Measurements from ENCODE around the gene ADRM1.

The ADRM1 gene

DNA sequence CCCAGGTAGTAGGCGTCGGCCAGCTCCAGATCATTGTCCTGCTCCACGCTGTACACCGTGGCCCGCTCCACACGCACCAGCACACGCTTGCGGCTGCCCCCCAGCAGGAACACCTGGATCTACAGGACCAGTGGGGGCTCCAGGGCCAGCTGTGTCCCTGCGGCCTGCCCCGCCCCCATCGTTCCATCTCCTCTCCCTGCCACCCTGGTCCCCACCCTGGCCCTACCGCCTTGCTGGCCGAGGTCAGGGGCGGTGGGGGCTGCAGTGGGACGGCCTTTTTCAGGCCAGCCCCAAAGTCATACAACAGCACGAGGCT is 9.8 kb downstream of the ADRM1 start:
- DNase-seq, result no peak

DNA sequence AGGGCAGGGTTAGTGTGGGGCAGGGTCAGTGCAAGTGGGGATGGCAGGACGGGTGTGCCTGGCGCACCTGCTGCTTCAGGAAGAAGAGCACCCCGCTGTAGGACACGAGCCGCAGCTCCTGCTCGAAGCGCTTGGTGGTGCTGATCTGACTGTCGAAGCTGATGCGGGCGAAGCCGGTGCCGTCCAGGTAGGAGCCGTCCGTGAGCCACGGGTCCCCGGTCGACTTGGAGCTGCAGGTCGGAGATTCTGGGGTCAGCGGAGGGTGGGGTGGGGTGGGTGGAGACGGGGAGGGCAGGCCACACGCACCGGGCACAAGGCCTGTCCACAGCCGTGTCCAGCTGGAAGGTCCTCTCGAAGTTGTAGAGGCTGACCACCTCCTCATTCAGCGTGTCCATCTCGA is 10.2 kb downstream of the ADRM1 start:
- DNase-seq, result no peak

DNA sequence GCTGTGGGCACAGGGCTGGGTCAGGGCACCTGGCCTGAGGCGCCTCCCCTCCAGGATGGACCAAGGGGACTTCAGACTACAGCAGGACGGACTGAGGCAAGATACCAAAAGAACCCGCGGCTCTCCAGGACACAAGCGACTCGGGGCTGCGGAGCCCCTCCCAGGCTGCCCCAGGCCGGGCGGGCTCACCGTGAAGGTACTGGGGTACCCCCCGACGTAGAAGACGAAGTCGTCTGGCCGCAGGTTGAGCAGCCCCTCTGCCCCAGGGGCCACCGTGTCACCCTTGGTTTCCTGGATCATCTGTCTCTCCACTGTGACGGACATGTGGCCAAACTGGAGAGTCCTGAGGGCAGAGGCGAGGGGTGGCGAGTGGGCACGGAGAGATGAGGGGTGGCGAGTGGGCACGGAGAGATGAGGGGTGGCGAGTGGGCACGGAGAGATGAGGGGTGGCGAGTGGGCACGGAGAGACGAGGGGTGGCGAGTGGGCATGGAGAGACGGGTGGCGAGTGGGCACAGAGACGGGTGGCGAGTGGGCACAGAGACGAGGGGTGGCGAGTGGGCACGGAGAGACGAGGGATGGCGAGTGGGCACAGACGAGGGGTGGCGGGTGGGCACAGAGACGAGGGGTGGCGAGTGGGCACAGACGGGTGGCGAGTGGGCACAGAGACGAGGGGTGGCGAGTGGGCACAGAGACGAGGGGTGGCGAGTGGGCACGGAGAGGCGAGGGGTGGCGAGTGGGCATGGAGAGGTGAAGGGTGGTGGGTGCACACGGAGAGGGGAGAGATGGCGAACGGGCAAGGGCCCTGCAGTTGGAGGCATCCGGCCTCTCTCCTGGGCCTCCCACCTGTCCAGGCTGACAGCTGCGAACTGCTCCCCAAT is 10.9 kb downstream of the ADRM1 start:
- DNase-seq, result no peak

DNA sequence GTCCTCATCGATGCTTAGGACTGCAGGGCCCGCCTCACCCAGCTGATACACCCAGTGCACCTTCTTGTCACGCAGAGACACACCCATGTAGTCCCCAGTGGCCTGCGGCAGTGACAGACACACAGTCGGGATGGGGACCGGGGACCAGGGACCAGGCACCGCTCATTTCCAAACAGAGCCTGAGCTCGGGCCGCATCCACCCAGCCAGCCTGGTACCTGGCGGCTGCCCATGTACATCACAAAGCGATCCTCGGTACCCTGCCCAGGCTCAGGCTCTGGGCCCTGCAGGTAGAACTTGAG is 11.5 kb downstream of the ADRM1 start:
- no peak for DNase-seq

DNA sequence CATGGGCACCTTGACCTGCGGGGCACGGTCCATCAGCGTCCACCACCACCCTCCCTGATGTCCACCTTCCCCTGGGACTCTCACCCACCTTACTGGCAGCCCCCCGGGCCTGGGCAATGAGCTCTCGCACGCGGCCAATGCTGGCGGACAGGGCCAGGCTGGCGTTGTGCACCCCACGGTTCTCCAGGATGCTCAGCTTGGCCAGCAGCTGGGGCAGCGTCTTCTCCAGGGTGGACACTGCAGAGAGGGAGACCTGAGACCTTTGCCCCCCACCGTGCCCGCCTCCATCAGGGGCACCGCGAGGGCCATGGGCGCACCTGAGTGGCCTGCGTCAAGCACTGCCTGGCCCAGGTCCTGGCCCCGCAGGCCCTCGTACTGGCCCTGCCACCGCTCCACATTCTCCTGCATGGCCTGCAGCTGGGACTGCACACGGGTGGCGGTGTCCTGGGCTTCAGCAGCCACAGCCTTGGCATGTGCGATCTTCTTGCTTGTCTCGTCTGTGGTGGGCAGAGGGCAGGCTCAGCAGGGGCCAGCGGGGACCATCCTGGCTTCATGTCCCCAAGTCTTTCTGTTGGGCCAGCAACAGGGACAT is 12.0 kb downstream of the ADRM1 start:
- no peak for DNase-seq

DNA sequence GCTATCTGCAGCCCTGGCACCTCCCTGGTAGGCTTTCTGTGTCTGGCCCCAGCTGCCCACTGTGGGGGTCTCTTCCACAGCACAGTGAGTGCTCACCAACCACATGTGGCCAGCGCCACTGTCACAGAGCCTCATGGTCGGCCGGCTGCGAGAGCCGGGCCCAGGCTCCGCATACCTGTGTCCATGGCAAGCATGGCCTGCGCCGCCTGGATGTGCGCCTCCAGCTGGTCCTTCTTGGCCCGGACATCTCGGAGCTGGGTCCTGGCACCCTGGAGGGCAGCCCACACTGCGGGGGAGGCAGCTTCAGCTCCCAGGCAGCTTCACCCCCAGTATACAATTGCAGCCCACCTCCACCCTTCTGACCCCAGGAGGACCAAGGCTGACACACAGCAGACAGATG is 13.0 kb downstream of the ADRM1 start:
- no peak for DNase-seq

DNA sequence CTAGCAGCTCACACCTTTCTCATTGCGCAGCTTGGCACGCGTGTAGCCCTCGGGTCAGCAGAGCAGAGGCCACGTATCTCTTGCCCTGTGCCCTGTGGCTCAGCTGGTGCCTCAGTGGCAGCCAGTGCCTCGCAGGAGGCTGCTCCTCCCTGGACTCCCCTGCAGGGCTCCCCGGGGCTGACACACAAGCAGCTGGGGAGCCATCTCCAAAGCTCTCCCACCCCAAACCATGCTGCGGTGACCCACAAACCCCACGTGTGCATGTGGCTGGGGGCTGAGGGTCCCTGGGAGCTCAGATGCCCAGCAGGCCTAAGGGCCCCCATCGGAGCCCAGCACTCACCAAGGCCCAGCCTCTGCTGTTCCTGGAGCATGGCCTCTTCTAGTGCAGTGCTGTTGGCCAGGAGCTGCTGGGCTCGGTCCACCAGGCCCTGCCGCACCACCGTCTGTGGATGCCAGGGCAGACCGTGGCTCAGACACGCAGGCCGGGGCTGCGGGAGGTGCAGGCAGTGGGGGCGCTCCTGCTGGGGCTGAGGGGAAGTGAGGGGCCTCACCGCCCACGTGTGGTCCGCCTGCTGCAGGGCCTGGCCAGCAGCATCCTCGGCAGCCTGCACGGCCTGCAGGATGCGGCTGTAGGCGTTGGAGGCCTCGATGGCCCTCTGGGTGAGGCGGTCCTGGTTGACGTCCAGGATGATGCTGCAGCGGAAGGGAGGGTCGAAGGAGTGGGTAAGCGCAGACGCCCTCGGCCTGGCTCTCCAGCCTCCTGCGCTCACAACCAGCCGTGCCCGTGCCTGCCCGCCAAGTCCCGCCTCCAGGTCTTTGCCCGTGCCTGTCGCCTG is 13.8 kb downstream of the ADRM1 start:
- DNase-seq, result no peak

DNA sequence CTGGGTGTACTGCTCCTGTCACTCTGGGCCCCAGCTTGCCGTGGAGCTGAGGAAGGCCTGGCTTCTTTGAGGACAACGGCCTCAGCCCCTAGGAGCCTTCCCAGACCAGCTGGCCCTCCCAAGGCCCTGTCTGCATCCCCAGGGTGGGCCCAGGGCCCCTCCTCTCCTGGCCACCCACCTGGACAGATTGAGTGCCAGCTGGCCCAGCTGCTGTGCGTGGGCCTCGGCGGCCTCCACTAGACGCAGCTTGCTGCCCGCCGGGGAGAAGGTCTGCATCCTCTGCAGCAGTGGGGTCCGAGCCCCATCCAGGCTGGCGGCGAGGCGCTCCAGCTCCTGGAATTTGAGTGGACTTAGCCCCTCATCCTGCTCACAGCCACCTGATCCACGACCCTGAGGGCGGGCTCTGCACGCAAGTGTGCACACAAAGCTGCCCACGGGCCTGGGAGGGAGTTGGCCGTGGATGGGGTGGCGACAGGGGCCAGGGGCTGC is 14.4 kb downstream of the ADRM1 start:
- no peak for DNase-seq

DNA sequence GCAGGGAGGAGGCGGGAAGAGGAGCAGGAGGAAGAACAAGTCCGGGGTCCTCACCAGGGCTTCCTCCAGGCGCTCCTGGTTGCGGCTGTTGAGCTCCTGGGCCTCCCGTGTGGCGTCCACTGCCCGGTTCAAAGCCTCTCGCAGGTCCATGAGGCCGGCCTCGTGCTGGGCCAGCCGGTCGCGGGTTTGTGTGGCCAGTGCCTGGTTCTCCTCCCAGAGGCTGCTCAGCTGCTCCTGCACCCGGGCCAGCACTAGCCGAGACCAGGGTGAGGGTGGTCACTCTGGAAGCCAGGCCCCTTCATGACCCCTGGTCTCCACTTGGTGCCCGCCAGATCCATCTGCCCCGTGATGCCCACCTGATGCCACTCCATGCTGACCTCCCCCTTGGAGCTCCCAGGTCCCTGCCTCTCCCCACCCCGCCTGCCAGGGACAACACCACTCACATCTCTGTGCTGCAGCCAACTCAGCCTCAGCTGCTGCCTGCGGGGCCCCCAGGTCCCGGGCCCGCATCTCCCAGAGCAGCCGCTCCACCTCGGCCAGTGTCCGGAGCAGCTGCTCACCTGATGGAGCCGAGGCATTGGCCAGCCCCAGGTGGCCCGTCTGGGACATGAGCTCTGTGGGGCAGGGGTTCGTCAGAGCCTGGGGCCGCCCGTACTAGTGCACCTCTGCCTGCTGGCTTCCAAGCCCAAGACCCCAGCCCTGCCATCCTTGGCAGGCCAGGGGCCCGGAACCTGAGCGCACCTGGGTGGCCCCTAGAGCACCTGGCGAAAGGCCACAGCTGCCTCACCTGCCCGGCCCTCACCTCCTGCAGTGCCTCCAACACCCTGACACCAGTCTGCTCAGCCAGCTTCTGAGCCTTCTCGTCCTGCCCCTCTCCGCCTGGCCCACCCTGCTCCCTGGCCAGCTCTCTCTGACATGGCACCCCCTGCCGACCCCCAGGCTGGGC is 15.9 kb downstream of the ADRM1 start:
- DNase-seq, result no peak

DNA sequence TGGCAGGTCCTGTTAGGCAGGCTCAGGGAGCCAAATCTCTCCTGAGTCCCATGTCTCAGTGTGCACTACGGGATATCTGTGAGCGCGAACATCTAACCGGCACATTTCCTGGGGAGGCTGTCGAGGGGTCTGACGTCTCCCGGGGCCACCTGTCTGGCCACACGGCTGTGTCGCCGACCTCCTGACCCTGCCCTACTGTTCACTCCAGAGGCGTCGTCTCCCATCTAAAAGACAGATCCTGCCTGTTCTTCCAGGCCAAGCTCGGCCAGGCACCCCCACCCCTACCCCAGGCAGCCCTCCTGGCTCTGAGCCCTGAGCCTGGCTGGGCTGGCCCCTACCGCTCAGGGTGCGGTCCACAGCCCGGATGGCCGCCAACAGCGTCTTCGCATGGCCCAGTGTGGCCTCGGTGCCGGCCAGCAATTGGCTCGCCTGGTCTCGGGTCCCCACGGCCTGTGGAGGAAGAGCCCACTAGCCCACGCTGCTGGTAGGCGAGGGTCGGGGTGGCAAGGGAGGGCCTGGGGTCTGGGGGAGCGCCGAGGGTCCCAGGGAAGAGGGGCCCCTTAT is 16.6 kb downstream of the ADRM1 start:
- no peak for DNase-seq

DNA sequence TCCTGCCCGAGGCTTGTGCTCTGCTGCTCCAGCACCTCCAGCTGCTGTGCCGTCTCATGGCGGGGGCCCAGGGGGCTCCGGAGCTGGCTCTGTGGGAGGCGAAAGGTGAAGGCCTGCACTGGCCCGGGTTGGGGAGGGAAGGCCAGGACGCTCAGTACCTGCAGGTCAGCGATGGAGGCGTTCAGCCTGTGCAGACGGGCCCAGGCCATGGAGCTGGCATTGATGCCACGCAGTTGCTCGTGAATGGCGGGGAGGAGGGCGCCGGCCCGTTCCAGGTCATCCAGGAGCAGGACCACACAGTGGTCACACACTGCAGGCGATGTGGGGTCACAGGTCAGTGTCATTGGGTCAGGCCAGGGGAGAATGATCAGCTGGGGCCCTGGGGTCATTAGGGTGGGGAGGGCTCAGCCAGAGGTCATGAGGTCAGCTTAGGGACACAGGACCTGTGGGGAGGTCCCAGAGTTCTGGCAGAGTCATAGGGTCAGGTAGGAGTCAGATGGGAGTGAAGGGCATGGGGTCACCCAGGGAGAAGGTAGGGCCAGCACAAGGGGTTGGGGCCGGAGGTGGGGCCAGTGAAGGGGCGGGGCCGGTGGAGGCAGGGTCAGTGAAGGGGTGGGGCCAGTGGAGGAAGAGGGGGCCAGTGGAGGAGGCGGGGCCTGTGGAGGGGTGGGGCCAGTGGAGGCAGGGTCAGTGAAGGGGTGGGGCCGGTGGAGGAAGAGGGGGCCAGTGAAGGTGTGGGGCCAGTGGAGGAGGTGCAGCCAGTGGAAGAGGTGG is 18.0 kb downstream of the ADRM1 start:
- DNase-seq, result no peak

DNA sequence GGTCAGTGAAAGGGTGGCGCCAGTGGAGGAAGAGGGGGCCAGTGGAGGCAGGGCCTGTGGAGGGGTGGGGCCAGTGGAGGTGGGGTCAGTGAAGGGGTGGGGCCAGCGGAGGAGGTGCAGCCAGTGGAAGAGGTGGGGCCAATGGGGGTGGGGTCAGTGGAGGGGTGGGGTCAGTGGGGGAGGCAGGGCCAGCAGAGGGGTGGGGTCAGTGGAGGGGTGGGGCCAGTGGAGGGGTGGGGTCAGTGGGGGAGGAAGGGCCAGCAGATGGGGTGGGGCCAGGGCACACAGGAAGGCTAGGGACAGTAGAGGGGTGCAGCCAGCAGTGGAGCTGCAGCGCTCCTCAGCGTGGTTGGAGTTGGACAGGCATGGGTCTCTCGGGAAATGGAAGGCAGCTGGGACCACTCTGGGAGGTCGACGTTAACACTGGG is 18.7 kb downstream of the ADRM1 start:
- DNase-seq, result no peak

DNA sequence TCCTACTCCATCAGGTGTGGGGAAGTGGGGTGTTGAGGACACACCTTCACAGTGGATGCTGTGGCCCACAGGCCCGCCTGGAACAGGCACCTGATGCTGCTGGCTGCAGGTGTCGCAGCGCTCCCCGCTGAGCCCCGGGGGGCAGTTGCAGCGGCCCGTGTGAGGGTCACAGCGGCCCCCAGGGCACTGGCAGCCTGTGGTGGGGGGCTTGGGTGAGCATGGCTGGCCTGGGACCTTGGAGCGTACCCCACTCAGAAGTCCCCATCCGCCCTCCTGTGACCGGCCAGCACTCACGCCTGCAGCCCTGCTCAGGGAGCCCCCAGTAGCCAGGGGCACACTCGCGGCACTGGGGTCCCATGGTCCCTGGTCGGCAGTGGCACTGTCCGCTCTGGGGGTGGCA is 19.2 kb downstream of the ADRM1 start:
- DNase-seq, result no peak

DNA sequence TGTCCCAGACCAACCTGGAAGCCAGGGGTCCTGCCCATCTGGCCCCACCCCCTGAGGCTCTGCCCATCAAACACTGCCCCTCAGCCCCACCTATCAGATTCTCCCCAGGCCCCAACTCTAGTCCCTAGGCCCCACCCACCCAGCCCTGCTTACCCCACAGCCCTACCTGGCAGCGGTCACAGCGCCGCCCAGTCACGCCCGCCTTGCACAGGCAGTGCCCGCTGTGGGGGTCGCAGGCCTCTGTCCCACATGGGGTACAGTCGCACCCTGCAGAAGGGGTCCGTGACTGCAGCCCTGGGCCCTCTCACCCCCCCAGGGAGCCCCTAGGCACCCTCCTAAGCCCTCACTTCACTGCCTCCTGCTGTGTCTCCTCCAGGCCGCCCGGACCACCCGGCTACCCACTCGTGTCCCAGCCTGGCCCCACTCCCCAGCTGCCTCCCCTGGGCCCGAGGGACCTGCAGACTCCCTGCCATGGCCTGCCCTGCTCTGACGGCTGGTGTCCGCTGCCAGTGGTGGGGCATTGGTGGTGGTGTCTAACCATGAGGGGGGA is 19.8 kb downstream of the ADRM1 start:
- DNase-seq, result no peak

DNA sequence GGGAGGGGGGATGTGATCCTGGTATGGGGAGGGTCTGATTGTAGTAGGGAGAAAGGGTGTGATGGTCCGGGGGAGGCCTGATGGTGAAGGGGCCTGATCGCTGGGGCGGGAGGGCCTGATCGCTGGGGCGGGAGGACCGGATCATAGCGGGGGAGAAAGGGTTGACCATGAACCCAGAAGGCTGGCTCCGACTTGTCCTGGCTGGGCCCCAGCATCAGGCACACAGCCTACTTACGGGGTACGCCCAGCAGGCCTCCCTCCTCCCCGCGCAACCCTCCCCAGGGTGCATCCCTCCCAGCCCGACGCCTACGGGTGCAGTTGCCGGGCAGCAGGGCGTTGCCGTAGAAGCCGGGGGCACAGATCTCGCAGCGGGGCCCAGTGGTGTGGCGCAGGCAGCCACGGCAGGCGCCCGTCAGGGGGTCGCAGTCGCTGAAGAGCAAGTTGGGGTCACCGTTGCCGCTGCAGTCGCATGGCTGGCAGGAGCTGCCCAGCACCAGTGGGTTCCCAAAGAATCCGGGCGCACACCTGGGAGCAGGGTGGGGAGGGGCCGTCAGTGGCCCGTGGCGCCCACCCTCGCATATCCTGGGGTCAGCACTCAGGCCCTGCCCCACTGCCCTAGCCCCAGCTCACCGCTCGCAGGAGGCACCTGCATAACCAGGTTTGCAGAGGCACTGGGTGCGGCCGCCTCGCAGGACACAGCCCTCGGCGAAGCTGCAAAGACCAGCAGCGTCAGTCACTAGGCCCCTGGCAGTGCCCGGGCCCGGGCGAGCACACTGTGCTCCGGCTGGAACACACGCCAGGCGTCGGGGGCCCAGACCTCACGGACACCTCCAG is 20.6 kb downstream of the ADRM1 start:
- no peak for DNase-seq

DNA sequence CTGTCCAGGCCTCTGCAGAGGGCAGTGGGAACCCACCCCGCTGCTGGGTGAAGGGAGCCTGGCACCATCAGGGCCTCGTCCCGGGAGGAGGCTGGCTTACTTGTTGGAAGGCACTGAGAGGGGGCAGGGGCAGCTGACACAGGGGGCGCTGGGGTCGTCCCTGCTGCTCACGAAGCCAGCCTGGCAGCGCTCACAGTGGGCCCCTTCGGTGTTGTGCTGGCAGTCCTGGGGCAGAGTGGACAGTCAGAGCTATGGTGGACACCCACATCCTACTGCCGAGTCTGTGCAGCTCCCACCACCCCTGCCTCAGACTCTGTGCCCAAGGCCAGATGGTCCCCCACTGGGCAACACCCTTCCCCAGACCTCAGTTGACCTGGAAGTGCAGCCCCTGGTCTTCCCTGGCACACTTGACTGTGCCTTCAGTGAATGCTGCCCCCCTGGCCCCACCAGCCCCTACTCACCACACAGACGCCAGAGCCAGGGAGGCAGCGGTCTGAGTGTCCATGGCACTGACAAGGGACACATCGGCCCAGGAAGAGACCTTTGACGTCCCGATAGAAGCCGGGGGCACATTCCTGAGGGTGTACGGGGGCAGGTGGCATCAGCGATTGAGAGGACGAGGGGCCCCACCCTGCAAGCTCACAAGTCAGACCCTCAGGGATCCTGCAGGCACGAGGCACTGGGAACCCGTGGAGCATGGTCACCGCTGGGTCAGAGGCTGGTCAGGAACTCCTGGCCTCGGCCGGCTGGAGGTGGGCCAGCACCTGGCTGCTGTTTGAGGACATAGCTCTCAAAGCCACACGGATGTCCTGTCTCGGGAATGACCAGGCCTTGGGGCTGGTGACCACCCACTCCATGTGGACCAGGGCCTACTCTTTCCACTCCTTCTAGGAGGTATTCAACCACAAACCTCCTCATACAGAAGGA is 21.4 kb downstream of the ADRM1 start:
- no peak for DNase-seq

DNA sequence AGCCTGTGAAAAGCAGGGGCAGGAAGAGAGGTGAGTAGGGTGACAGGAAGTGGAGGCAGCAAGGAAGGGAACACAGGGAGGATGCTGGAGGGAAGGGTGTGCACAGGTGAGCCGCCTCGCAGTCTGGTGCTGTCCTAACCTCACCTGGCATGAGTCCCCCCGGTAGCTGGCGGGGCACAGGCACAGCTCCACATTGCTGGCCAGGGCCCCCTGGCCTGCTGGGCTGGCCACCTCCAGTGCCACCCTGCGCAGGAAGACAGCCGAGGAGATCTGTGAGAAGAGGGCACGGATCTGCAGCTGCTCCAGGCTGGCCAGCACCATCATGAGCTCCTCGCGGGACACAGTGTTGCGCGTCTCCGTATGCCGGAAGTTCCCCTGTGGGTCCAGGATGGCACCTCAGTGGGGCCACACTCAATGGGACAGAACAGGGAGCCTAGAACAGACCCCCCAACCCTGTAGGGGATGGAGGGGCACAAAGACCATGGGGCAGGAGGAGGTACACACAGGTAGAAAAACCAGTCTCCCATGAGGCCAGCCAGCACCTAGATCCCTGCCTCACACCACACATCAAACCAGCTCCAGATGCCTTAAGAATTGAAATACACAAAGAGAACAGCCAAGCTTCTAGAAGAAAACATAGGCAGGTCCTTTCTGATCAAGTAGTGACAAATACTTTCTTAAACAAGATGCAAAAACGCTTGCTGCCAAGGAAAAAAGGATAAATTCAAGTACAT is 22.5 kb downstream of the ADRM1 start:
- DNase-seq, result no peak

DNA sequence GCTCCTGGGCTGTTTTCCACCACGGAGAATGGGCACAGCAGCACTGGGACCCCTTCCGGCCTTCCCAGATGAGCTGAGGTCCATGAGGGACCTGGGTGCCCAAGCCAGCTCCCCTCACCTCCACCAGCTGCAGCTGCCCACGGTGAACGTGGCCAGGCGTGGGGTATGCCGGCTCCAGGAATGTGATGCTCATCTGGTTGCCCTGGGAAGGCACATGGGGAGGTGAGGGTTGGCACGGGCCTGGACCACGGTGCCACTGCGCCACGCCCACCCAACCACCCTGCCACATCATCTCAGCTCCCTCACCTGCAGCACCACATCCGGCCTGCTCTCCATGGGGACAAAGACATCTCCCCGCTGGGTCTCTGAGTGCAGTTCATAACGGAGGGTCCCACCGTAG is 23.8 kb downstream of the ADRM1 start:
- DNase-seq, result no peak
